HepG2 (cell line): ENCODE results near the gene MYO10. TPM values are rescaled to one million over a fixed set of nuclear protein-coding genes. Genes with fewer than 3 reads are reported as not detected.

Experiments
- ATAC-seq: fragments of 200-7000 bp; cut with Tn5 transposase; 3 replicates; pipeline ENCODE4 v1.9.1; 2020; ENCODE audit warnings: mild to moderate bottlenecking, moderate library complexity
- BruUV-seq: library from RNA; stranded (reverse); fragments of 400-500 nt; replicated peaks from 2 replicates; lab custom pipeline; 2021; lab: Mats Ljungman, UMichigan
- CTCF ChIA-PET: fragments of 300-600 bp; formaldehyde crosslinking; extraction: SDS; loops from one replicate; lab custom pipeline; 2021; ENCODE audit warnings: low total read pairs, inconsistent platforms, low intra/inter-chr PET ratio; lab: Yijun Ruan, JAX
- POLR2A ChIA-PET: fragments of 350-600 bp; sonication (Branson Sonifier 250); formaldehyde crosslinking; loops from one replicate; lab custom pipeline; 2020; ENCODE audit warnings: antibody characterized with exemption, inconsistent platforms; lab: Yijun Ruan, JAX
- DNase-seq: peaks from one replicate; pipeline ENCODE4 v3.0.0-alpha.2; 2015; ENCODE audit warnings: low spot score
- FAIRE-seq: peaks from 3 replicates; lab custom pipeline; 2011; peaks lifted over from hg19 to GRCh38; lab: Jason Lieb, UNC
- H2AFZ ChIP-seq: one replicate; pipeline ENCODE4 v1.6.1; 2011; ENCODE audit warnings: low read length, inconsistent platforms
- H3K27ac ChIP-seq: fragments of 300-600 bp; 3 replicates; pipeline ENCODE4 v1.8.0; 2011; ENCODE audit warnings: mixed run types, mild to moderate bottlenecking, mixed read lengths, low read length, inconsistent platforms; ENCODE audit not compliant: insufficient read depth; ENCODE audit errors: extremely low read length
- H3K27me3 ChIP-seq, 2 experiments: fragments of 200-600 bp in 1 of 2; 2 replicates in 1 of 2; 3 replicates in 1 of 2; pipeline versions ENCODE4 v1.6.0 to v1.8.0; 2011; ENCODE audit warnings: low read length in 2 of 2, mild to moderate bottlenecking in 2 of 2, moderate library complexity in 2 of 2, inconsistent platforms in 1 of 2; ENCODE audit not compliant: insufficient read depth in 2 of 2, control insufficient read depth in 1 of 2
- H3K36me3 ChIP-seq, 2 experiments: fragments of 200-600 bp in 1 of 2; replicated peaks in 1 of 2; 2 replicates in 1 of 2; 3 replicates in 1 of 2; pipeline versions ENCODE4 v1.5.1 to v1.8.0; 2011; ENCODE audit warnings: low read length in 2 of 2, inconsistent platforms in 1 of 2; ENCODE audit not compliant: insufficient read depth in 2 of 2, control insufficient read depth in 1 of 2
- H3K4me1 ChIP-seq: 2 replicates; pipeline ENCODE4 v1.5.1; 2012; ENCODE audit warnings: low read length, inconsistent platforms; ENCODE audit not compliant: insufficient read depth
- H3K4me2 ChIP-seq: 2 replicates; pipeline ENCODE4 v1.6.0; 2011; ENCODE audit warnings: low read depth, low read length, inconsistent platforms
- H3K4me3 ChIP-seq, 3 experiments: fragments of 200-600 bp in 1 of 3; sonication (generic), shearing (Covaris generic) in 1 of 3; replicated peaks in 1 of 3; 2 replicates each; pipeline ENCODE4 v1.5.1; 2011 to 2016; ENCODE audit warnings: low read length in 3 of 3, inconsistent platforms in 2 of 3, low read depth in 2 of 3, mild to moderate bottlenecking in 2 of 3, control low read depth in 1 of 3, mixed read lengths in 1 of 3; ENCODE audit not compliant: insufficient read depth in 1 of 3
- H3K79me2 ChIP-seq: one replicate; pipeline ENCODE4 v1.6.1; 2011; ENCODE audit warnings: low read length, inconsistent platforms; ENCODE audit not compliant: insufficient read depth
- H3K9ac ChIP-seq: 2 replicates; pipeline ENCODE4 v1.6.0; 2011; ENCODE audit warnings: mild to moderate bottlenecking, low read depth, low read length, inconsistent platforms; ENCODE audit not compliant: insufficient read depth
- H3K9me3 ChIP-seq: 2 replicates; pipeline ENCODE4 v1.5.1; 2012; ENCODE audit warnings: mild to moderate bottlenecking, low read length
- H4K20me1 ChIP-seq: 2 replicates; pipeline ENCODE4 v1.6.0; 2011; ENCODE audit warnings: inconsistent platforms, mild to moderate bottlenecking, low read length, moderate library complexity; ENCODE audit not compliant: insufficient read depth
- ADNP ChIP-seq: sonication (generic); formaldehyde crosslinking; IDR thresholded peaks from 2 replicates; pipeline ENCODE4 v1.4.0; 2020; ENCODE audit warnings: missing genetic modification reagents
- ATF5 ChIP-seq: sonication (generic); formaldehyde crosslinking; IDR thresholded peaks from 2 replicates; pipeline ENCODE4 v1.4.0; 2020; ENCODE audit warnings: mild to moderate bottlenecking, low read depth, missing genetic modification reagents
- BATF2 ChIP-seq: sonication (generic); formaldehyde crosslinking; IDR thresholded peaks from 2 replicates; pipeline ENCODE4 v1.8.0; 2022; ENCODE audit warnings: mild to moderate bottlenecking, missing genetic modification reagents, moderate library complexity
- FOXO4 ChIP-seq: sonication (generic); formaldehyde crosslinking; conservative IDR thresholded peaks from 2 replicates; pipeline ENCODE4 v1.8.1; 2023; ENCODE audit warnings: missing genetic modification reagents
- GLMP ChIP-seq: sonication (generic); formaldehyde crosslinking; IDR thresholded peaks from 2 replicates; pipeline ENCODE4 v1.9.0; 2021; ENCODE audit warnings: missing genetic modification reagents, mild to moderate bottlenecking, borderline replicate concordance
- KLF12 ChIP-seq: sonication (generic); formaldehyde crosslinking; IDR thresholded peaks from 2 replicates; pipeline ENCODE4 v1.4.0; 2020; ENCODE audit warnings: missing genetic modification reagents, borderline replicate concordance
- MBD4 ChIP-seq: IDR thresholded peaks from 2 replicates; pipeline ENCODE4 v1.6.1; 2012; ENCODE audit warnings: low read length, inconsistent platforms, borderline replicate concordance
- NR0B2 ChIP-seq: sonication (generic); formaldehyde crosslinking; IDR thresholded peaks from 2 replicates; pipeline ENCODE4 v1.4.0; 2020; ENCODE audit warnings: mild to moderate bottlenecking, missing genetic modification reagents
- RXRB ChIP-seq: IDR thresholded peaks from 2 replicates; pipeline ENCODE4 v1.6.1; 2016; ENCODE audit warnings: borderline replicate concordance, missing genetic modification reagents, missing compliant biosample characterization
- SP2 ChIP-seq: sonication (generic); formaldehyde crosslinking; IDR thresholded peaks from 2 replicates; pipeline ENCODE4 v1.5.1; 2020; ENCODE audit warnings: mild to moderate bottlenecking, missing genetic modification reagents
- ZBTB8A ChIP-seq: sonication (generic); formaldehyde crosslinking; IDR thresholded peaks from 2 replicates; pipeline ENCODE4 v1.4.0; 2020; ENCODE audit warnings: mild to moderate bottlenecking, low read depth, missing genetic modification reagents, borderline replicate concordance
- ZNF232 ChIP-seq: sonication (generic); formaldehyde crosslinking; IDR thresholded peaks from 2 replicates; pipeline ENCODE4 v1.4.0; 2020; ENCODE audit warnings: missing genetic modification reagents, borderline replicate concordance
- ZNF503 ChIP-seq: sonication (generic); formaldehyde crosslinking; IDR thresholded peaks from 2 replicates; pipeline ENCODE4 v1.4.0; 2020; ENCODE audit warnings: missing genetic modification reagents
- ZNF607 ChIP-seq: sonication (generic); formaldehyde crosslinking; IDR thresholded peaks from 2 replicates; pipeline ENCODE4 v1.5.1; 2020; ENCODE audit warnings: missing genetic modification reagents, mild to moderate bottlenecking, borderline replicate concordance
- ZNF652 ChIP-seq: IDR thresholded peaks from 2 replicates; pipeline ENCODE4 v1.6.1; 2016; ENCODE audit warnings: low read depth, borderline replicate concordance
- ZSCAN5A ChIP-seq: sonication (generic); formaldehyde crosslinking; IDR thresholded peaks from 2 replicates; pipeline ENCODE4 v1.8.0; 2022; ENCODE audit warnings: mild to moderate bottlenecking, missing genetic modification reagents, borderline replicate concordance
- WGBS: methylation state at CpG from one replicate; pipeline ENCODE4 v1.1.6; 2017; ENCODE audit warnings: low lambda C conversion rate; 5-methylcytosine and 5-hydroxymethylcytosine counted together
- in situ Hi-C: cut with HindIII; loops from 2 replicates; pipeline ENCODE4 v1.10.0; 2017; ENCODE audit warnings: low pct_unique_long_range_greater_than_20kb; ENCODE audit not compliant: extremely low pct_ligation_motif_present
- intact Hi-C: fragments of 100-400 bp; cut with micrococcal nuclease; formaldehyde crosslinking; loops from one replicate; pipeline ENCODE4 v1.10.0; 2022; ENCODE audit not compliant: unreplicated experiment
- polyA plus RNA-seq, 8 experiments: library from polyadenylated mRNA; depleted of rRNA in 3 of 8; stranded (reverse) in 7 of 8; unstranded in 1 of 8; fragments of >200 nt; fragmentation: Illumina TruSeq in 4 of 8; extraction: Trizol in 4 of 8; gene quantifications; 2 replicates each; pipeline versions ENCODE4 v1.2.1 to v1.2.3, GENCODE V29; 2011 to 2016; ENCODE audit warnings: low read depth in 4 of 8, missing spikeins in 1 of 8, mixed read lengths in 1 of 8; ENCODE audit not compliant: insufficient read depth in 1 of 8
- total RNA-seq, 5 experiments: library from RNA; depleted of rRNA; stranded (reverse); fragments of >200 nt; fragmentation: Illumina TruSeq; extraction: Trizol; gene quantifications; 2 replicates each; pipeline ENCODE4 v1.2.3, GENCODE V29; 2016; ENCODE audit warnings: low read depth in 1 of 5

MYO10 gene
- total and polyA plus RNA-seq, 2 of the 13 experiments (the other 11 are each of a cell fraction or from before 2014, with no cell fraction given): 4.5 to 14.0 TPM

GRCh38 chr5:16920109-16920816, 15.8 kb downstream of the MYO10 start:
- 87% methylated on average over 8 of the region's 8 CpGs for WGBS
- Histone ChIP-seq H3K79me2 (no peaks in the 10 kb centered on the region), H3K36me3 (no peaks in the 10 kb centered on the region), H3K27ac (no peak overlapping the region), H3K4me1 (no peaks in the 10 kb centered on the region), H4K20me1 (no peaks in the 10 kb centered on the region), H3K4me3 (no peak overlapping the region), H3K4me2 (no peak overlapping the region), H3K9ac (no peak overlapping the region), H3K27me3 (no peaks in the 10 kb centered on the region; a peak in 1 of 5 replicates), H3K9me3 (no peaks in the 10 kb centered on the region), H2AFZ (no peak overlapping the region)
- ChIA-PET POLR2A (no interaction called here), CTCF (no interaction called here)
- in situ Hi-C loops (no loop called here), intact Hi-C loops (no loop called here)
- DNase-seq (no peak), FAIRE-seq (no peak), ATAC-seq (no peak)
- BruUV-seq: no TSS peak
- TF ChIP-seq FOXO4: no peak
- TF ChIP-seq ZSCAN5A (CRISPR knock-in tag): no peak
- TF ChIP-seq ZNF232: no peak
- no peak for TF ChIP-seq BATF2
- TF ChIP-seq ZNF652 (CRISPR knock-in tag): no peak
- no peak for TF ChIP-seq KLF12 (CRISPR knock-in tag)
- no peak for TF ChIP-seq SP2
- no peak for TF ChIP-seq NR0B2
- no peak for TF ChIP-seq ZNF607 (CRISPR knock-in tag)
- TF ChIP-seq ADNP (CRISPR knock-in tag): no peak
- TF ChIP-seq ZNF503 (CRISPR knock-in tag): no peak
- no peak for TF ChIP-seq MBD4
- no peak for TF ChIP-seq ATF5 (CRISPR knock-in tag)
- TF ChIP-seq RXRB (CRISPR knock-in tag): no peak
- TF ChIP-seq ZBTB8A (CRISPR knock-in tag): no peak
- no peak for TF ChIP-seq GLMP (CRISPR knock-in tag)
